GM12875 (cell line): ENCODE results near the gene SF3B5.

Experiments
- H3K4me3 ChIP-seq: one replicate; pipeline ENCODE4 v1.5.1; 2011; ENCODE audit warnings: low read depth, low read length, control low read depth
- CTCF ChIP-seq: IDR thresholded peaks from 2 replicates; pipeline ENCODE4 v1.5.1; 2011; ENCODE audit warnings: low read depth, mild to moderate bottlenecking, control low read depth, inconsistent platforms, low read length, moderate library complexity, borderline replicate concordance; ENCODE audit not compliant: insufficient read depth

Gene SF3B5

DNA sequence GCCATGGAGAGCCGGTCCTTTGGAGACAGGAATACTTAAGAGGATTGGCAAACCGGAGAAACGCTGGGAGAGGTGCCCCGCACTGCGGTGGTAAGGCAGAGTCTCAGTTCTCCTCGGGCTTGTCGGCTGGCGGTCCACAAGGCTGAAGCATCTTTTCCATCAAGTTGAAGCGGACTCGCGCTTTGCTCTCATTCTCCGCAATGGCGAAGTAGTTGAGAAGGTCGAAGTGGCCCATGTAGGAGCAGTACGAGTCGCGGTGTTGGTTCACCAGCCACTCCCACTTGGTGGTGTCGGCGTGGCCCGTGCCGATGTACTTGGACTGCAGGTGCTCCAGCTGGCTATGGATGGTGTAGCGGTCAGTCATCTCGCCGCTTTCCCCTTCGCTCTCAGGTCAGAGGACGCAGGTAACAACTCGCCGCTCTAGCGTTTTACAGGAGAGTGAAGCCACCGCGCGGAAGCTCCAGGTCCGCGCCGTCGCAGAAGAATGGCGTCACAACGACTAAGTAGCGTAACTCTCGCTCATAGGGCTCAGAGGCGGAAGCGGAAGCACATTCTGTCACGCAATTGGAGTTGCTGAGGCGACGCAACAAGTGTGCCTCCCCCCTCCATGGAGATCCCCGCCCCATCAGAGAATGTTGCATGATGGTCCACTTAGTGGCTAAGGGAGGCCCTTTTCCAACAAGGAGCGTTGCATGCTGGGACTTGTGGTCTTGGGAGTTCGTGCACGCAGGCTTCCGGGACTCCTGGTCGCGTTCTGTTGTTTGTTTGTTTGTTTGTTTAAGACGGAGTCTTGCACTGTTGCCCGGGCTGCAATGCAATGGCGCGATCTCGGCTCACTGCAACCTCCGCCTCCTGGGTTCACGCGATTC is at the start of gene SF3B5:
SF3B5 (minus strand) TSS at position 440 of the 869 bp plus-strand sequence; CDS start at position 364, 76 bp downstream.
- H3K4me3 ChIP-seq, result peak within 1 kb of the TSS; percentile 78
- TF ChIP-seq CTCF, result no peak

DNA sequence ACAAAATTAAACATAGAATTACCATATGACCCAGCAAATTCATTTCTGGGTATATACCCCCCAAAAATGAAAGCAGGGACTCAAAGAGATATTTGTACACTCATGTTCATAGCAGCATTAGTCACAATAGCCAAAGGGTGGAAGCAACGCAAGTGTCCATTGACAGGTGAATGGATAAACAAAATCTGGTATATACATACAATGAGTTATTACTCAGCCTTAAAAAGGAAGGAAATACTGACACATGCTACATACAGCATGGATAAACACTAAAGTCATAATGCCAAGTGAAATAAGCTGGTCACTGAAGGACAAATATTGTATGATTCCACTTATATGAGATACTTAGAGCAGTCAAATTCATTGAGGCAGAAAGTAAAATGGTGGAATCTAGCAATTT is 49.6 kb upstream of the SF3B5 start:
- TF ChIP-seq CTCF, result no peak
- no peak overlapping the region for H3K4me3 ChIP-seq

DNA sequence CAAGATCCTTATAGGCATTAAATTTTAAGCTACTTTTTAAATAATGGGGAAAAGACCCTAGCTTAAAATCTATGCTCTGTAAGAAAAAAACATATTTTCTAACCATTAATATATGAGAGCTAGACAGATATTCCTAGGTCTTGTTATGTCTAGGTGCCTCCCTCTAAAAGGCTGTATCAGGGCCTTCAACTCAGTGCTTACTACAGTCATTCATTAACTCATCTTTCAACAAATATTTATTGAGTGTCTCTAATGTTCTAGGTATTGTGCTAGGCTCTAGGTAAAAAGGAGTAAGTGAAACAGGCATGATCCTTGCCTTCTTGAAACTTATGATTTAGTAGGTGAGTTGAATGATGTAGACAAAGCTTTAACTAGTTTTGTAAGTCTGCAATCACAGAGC is 48.5 kb upstream of the SF3B5 start:
- TF ChIP-seq CTCF, result no peak
- no peak overlapping the region for H3K4me3 ChIP-seq

DNA sequence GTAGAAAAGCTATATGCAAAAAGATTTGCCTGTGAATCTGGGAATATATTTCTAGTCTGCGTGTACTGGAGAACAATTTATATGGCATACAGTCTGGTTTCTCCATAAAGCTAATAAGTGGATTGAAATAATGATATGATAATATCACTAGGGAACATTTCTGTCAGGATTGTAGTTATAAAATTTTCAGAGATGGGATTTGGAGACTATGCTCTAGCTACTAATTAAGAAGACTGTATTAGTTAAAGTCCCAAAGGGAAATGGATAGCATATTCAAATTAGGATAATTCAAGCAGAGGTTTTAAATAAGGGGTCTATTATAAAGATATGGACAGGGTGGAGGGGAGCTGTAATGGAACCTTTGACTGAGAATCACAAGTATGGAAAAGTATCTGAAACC is 47.7 kb upstream of the SF3B5 start:
- no peak for TF ChIP-seq CTCF
- no peak overlapping the region for H3K4me3 ChIP-seq

DNA sequence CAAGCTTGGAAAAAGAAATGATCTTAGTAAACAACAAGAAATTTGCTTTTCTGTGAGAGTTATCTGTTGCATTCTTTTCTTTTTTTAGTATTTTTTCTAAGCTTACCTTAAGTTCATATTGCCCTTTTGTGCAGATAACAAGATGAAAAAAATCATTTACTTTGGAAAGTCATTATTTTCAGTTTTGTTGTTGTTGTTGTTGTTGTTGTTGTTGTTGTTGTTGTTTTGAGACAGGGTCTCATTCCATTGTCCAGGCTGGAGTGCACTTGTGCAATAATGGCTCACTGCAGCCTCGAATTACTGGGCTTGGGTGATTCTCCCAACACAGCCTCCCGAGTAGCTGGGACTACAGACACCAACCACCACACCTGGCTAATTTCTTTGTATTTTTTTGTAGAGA is 46.1 kb upstream of the SF3B5 start:
- TF ChIP-seq CTCF, result no peak
- H3K4me3 ChIP-seq, result no peak overlapping the region

DNA sequence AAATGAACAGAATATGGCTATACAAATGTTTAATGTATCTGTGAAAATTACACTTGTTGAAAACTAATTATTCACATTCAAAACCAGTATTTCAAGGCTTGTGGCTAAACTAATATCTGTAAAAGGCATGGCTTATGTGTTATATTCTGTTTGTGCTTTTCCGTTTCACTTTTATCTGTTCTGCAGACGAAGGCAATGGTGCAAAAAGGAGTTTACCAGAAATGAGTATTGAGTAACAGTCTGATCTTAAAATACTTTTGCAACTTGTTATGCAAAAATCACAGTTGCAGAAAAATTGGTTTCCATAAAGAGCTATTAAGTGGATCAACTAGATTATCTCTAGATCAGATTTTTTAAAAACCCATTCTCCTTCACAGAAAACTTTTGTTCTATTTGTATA is 45.5 kb upstream of the SF3B5 start:
- no peak for TF ChIP-seq CTCF
- H3K4me3 ChIP-seq, result no peak overlapping the region

GRCh38 chr6:144139817-144140216 is 44.4 kb upstream of the SF3B5 start:
- no peak for TF ChIP-seq CTCF
- no peak overlapping the region for H3K4me3 ChIP-seq
